GM15510 (cell line): ENCODE data around the gene GCFC2.

Source experiments
- POLR2A ChIP-seq: IDR thresholded peaks from 3 replicates; pipeline ENCODE4 v1.6.1; 2011; ENCODE audit warnings: borderline replicate concordance; ENCODE audit not compliant: insufficient read length; ENCODE audit errors: extremely low read depth

Gene GCFC2

DNA sequence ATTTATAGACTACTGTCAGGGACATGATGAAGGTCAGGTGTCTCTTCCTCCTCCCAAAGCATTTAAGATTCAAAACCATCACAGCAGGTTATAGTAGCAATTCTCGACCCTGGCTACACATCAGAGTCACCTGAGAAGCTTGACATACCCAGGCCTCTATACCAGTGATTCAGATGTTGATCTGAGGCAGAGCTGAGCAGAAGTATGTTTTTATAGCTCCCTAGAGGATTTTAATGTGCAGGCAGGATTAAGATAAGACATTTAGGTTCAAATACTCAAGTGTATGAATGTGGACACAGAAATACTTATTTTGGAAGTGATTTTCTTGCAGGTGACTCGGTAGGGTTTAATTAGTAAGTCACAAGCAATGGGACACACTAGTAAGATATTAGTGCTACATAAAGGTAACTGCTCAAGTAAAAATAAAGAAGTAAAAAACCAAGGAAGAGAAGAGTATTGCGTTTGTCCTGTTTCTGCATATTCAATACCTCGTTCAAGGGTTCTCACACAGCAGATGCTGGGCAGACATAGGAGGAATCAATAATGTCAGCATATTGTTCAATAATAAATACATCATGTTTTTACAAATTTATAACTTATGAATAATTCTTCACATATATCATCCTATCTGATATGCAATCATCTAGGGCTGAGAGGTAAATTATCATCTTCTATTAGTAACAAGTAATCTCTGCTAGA lies 7.0 kb downstream of the GCFC2 start:
- TF ChIP-seq POLR2A = no peak

DNA sequence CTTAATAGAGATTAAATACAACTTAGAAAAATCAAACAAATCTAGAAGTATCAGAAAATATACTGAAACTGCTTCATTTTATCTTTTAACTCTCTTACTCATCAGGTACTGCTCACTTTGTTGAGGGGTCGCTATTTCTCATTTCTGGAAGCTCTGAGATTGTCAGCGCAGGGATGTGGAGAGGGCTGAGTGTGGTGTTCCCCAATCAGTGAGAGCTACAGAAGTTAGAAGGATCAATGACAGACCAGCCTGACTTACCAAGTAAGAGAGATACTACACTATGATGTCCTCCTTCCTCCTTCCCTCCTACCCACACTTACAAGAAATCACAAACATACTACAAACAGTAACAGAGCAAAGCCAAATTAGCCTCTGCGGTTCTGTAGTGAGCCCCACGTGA lies 8.1 kb downstream of the GCFC2 start:
- no peak for TF ChIP-seq POLR2A

DNA sequence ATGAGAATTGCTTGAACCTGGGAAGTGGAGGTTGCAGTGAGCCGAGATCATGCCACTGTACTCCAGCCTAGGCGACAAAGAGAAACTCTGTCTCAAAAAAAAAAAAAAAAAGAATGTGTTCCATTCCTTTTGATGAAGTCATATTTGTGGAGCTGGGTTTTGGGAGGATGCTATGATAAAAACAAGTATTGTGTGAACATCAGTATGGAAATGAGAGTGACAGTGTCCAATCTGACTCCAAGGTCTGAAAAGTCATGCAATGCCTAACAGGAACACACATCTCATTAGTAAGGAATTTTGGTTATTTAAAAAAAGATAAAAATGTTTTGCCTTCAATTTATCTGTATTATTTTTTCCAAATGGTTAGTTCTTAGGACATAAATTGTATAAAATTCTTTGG lies 11.8 kb downstream of the GCFC2 start:
- TF ChIP-seq POLR2A = no peak

DNA sequence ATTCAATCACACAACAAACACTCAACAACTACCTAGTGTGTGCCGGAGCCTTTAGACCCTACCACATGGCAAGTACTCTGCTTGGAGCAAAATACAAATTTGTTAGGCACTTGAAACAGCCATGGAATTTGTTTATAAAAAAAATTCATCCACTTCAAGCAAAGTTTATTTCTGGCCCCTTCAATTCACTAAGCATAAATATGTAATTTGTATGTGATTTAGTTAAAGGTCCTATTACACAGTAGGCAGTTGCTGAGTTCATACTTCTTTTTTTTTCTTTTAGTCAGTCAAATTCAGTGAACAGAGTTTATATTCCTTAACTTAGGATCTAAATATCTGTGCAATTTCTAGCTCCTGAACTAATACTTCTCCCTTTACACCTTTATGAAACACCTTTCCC lies 22.5 kb downstream of the GCFC2 start:
- no peak for TF ChIP-seq POLR2A

DNA sequence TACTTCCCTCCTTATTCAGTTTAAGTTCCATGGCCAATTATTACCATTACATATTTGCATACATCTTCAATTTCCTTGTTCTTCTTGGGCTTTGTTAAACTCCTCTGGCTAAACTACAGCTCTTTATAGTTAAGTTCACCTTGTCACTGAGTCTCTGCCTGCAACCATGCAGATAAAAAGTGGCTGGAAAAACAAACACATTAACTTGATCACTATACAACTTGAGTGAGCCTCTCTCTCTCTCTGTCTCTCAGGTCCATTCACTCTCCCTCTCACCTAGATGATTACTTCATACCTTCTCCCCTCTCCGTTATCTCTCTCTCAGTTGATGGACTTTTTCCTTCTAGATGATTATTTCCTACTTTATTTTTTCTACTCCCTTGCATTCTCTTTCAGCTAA lies 30.3 kb downstream of the GCFC2 start:
- no peak for TF ChIP-seq POLR2A

DNA sequence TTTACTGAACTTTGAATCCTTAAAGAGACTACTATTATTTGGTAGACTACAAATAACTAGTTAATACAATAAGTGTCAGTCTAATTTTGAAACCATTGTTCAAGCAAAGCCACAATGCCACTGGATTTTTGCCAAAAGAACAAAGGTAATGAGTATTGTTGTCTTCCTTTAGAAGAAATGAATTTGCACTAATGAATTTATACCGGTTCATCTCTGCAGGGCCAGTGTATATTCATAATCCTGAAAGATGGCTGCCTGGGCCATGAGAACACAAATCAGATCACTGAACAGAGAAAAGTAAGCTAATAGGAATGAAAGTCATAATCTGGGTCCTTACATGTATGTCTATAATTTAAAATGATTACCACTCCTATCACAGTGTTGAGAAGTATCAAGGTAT lies 31.2 kb downstream of the GCFC2 start:
- no peak for TF ChIP-seq POLR2A

DNA sequence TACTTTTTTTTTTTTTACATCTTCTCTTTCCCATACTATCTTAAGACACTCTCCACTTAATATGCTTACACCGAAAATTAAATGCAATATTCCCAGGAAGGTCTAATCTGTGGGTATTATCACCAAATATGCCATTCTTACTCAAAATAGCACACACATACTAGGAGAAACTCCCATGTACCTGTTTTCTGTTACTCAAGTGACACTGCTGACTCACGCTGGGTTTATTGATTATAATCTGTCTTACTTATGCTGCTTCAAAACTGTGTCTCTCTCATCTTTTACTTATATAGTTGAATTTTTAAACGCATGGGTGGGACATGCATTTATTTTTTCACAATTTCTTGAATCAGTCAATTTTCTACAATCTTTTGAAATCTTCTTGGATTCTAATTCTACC lies 34.3 kb downstream of the GCFC2 start:
- no peak for TF ChIP-seq POLR2A

DNA sequence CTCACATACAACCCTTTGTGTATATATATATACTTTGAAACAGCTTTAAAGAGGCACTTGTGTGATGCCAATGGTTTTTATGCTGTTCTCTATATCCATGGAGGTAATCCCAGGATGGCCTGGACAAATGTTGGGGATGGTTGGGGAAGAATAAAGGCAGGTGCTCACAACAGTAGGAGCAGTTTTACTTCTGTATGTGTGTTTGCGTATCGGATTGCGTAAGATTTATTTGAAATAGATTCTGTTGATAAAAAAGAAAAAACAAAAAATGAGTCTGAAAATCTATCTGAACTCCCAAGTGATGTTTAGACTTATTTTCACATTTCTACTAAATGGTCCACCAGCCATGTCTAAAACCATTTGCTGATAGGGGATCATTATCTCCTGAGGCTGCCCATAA lies 34.8 kb downstream of the GCFC2 start:
- TF ChIP-seq POLR2A = no peak

DNA sequence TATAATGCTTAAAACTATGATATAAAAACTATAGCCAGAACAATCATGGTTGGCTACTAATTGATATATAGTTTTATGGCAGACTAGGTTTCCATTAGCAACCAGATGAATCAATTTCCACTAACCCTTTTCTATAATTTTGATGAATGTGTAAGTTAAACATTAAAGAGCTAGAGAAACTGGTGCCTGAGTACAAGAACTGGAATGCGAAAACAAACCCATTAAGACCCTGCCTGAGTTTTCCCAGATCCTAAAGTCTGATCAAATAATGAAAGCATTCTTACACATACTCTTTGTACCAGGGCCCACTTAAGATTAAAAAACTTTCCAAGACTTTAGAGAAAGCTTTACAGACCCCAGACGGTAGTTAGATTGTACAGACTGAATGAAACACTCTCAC lies 42.8 kb downstream of the GCFC2 start:
- TF ChIP-seq POLR2A = no peak

DNA sequence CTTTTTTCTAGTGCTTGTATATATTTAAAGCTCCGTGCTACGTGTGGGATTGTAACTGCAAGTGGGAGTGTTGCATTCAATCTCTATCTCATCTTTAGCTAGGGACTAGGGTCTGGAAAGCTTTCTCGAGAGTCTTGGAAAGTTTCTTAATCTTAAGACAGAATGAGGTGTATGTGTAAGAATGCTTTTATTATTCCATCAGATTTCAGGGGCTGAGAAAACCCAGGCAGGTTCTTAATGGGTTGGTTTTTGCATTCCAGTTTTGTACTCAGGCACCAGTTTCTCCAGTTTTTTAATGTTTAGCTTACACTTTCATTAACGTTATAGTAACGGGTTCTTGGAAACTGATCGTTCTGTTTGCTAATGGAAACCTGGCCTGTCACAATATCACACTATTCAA lies 43.8 kb downstream of the GCFC2 start:
- TF ChIP-seq POLR2A = no peak

DNA sequence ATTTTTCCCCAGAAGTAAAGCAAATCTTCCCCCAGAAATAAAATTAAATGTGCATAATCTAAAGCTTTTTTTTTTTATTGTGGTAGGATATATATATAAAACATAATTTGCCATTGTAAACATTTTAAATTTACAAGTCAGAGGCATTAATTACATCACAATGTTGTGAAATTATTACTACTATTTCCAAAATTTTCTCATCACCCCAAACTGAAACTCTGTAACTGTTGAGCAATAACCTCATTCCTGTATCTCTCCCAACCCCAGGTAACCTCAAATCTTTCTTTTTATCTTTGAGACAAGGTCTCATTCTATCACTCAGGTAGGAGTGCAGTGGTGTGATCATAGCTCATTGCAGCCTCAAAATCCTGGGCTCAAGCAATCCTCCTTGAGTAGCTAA lies 52.9 kb downstream of the GCFC2 start:
- TF ChIP-seq POLR2A = no peak

DNA sequence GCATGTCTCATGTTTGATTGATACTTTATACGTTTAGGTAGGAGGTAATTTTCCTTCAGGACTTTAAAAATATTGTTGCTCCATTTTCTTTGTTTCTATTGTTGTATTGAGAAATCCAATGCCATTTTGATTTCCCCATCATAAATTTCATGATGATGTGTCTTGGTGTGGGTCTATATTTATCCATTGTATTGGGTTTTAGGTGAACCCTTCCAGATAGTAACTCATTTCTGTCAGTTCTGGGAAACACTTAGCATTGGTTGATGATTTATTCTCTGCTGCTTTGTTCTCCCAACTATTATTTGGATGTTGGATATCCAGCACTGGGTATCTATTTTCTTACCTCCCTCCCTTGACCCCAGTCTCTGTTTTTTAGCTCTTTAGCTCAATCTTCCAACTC lies 54.2 kb downstream of the GCFC2 start:
- TF ChIP-seq POLR2A = no peak

DNA sequence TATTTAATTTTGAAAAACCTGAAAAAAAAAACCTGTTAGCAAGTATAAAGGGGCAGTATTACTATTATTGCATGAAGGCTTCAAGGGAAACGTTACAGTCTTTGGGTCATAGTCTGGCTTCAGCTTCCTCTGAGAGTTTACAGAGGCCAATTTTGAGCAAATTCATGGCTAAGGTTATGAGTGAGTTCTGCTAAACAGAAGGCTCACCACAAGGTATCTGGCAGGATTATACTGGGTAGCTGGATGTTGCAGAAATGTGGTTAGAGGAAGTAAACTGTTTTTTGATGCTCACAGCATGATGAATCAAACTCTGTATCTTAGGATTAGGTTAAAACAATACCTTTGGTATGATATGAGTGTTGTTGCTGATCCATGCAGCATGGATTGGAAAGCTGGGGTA lies 54.9 kb downstream of the GCFC2 start:
- TF ChIP-seq POLR2A = no peak

DNA sequence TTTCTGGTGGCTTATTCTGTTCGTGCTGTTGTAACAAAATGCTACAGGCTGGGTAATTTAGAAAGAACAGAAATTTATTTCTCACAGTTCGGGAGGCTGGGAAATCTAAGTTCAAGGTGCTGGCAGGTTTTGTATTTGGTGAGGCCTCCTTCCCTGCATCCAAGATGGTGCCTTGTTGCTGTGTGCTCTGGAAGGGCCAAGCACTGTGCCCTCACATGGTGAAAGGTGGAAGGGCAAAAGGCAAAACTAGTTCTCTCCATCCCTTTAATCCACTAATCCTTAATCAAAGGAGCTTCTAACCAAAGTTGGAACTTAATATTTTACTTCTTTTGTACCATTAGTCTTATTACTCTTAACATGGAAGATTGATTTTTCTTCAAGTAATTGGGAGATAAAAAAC lies 56.7 kb downstream of the GCFC2 start:
- no peak for TF ChIP-seq POLR2A

DNA sequence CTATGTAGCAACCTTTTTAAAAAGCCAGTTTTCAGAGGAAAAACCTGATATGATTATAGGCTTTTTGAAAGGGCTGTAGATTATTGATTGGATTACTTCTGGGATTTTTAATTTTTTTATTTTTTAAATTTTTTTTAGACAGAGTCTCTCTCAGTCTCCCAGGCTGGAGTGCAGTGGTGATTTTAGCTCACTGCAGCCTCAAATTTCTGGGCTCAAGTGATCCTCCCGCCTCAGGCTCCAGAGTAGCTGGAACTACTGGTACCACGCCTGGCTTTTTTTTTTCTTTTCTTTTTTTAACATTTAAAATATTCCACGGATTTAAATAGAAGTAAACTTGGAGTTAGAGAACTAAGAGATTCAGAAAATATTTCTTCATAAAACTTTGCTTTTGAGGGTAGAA lies 62.9 kb downstream of the GCFC2 start:
- no peak for TF ChIP-seq POLR2A

DNA sequence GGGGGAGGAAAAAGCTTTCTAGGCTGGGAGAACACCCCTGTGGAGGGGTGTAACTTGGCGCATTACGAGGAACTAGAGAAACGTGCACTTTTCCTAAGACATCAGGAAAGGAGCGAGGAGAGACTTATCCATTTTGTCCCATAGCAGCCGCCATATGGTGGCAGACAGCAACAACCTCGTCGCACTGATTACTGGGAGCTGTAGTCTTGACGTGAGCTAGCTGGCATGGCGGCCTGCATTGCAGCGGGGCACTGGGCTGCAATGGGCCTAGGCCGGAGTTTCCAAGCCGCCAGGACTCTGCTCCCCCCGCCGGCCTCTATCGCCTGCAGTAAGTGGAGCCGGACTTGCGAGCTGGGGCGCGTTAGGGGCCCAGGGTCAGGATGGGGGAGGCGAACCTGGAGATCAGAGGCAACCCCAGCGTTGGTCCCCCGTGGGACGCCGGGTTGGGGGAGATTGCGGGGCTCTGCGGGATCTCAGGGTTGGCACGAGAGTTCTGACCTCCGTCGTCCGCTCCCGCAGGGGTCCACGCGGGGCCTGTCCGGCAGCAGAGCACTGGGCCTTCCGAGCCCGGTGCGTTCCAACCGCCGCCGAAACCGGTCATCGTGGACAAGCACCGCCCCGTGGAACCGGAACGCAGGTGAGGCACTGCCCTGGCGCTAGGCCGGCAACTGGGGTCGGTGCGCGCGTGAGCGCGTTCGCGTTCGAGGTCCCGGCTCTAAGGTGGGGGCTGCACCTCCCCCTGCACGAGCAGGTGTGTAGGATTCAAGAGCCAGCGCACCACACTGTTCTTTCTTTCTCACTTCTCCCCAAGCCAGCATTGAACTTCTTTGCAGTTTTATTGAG lies 63.9 kb downstream of the GCFC2 start, which contains the start of gene MRPL19:
TSS of gene MRPL19 (plus strand) at position 201 of the 843 bp plus-strand sequence. CDS start at position 226, 25 bp downstream.
- peak; percentile 59 for TF ChIP-seq POLR2A
